ENCODE data around the gene RNPEPL1.

DNA sequence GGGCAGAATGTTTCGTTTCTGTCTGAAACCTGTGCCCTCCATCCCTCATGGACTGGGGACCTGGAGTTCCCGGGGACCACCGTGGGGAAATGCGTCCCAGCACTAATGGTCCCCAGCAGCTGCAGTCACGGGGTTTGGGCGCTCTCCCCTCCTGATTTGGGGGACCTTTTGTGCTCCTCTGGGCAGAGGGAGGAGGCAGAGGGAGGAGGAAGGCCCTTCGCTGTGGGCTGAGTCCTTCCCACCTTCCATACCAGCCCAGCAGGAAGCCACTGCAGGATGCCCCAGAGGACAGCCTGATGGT lies 60.2 kb downstream of the RNPEPL1 start:
- TF ChIP-seq TAF1 (IDR thresholded peaks at IDR 0.05; ENCODE audit: low read depth, low read length) (no peak), POLR2AphosphoS5 (IDR thresholded peaks at IDR 0.05; ENCODE audit: low read depth, low read length) (no peak)
